Measurements from ENCODE around the gene PGRMC1.
"Not testable (repeated sequence)": the region's sequence is repeated elsewhere in the genome, so short reads cannot be mapped to it uniquely, and the experiment has no call there.

PGRMC1 gene

GRCh38 chrX:119235872-119236622, at the start of gene PGRMC1:
PGRMC1 (plus strand) TSS chrX:119236285; CDS start chrX:119236364, 79 bp downstream.
- peak; percentile 40 for DNase-seq

- DNase-seq = no peak
Measured at GRCh38 chrX:119186763-119187162, 49.3 kb upstream of the PGRMC1 start.

GRCh38 chrX:119187298-119187697, 48.8 kb upstream of the PGRMC1 start:
- DNase-seq = no peak

GRCh38 chrX:119189115-119189514, 47.0 kb upstream of the PGRMC1 start:
- no peak for DNase-seq

GRCh38 chrX:119189595-119189994, 46.5 kb upstream of the PGRMC1 start:
- DNase-seq = no peak

GRCh38 chrX:119190091-119190681, 45.9 kb upstream of the PGRMC1 start:
- DNase-seq = no peak

GRCh38 chrX:119190831-119191230, 45.3 kb upstream of the PGRMC1 start:
- no peak for DNase-seq

- DNase-seq = no peak
Measured at GRCh38 chrX:119194621-119195020, 41.5 kb upstream of the PGRMC1 start.

- no peak for DNase-seq
Measured at GRCh38 chrX:119201570-119201969, 34.5 kb upstream of the PGRMC1 start.

GRCh38 chrX:119206203-119206602, 29.9 kb upstream of the PGRMC1 start:
- no peak for DNase-seq

GRCh38 chrX:119207483-119207882, 28.6 kb upstream of the PGRMC1 start:
- DNase-seq = not testable (repeated sequence)

GRCh38 chrX:119208401-119209057, 27.6 kb upstream of the PGRMC1 start:
- DNase-seq = no peak

- DNase-seq = not testable (repeated sequence)
Measured at GRCh38 chrX:119210931-119211648, 25.0 kb upstream of the PGRMC1 start.

GRCh38 chrX:119211649-119212014, 24.5 kb upstream of the PGRMC1 start:
- DNase-seq = no peak

- DNase-seq = no peak
Measured at GRCh38 chrX:119218198-119218597, 17.9 kb upstream of the PGRMC1 start.

- DNase-seq = no peak
Measured at GRCh38 chrX:119222932-119223331, 13.2 kb upstream of the PGRMC1 start.

GRCh38 chrX:119223783-119224182, 12.3 kb upstream of the PGRMC1 start:
- DNase-seq = no peak

GRCh38 chrX:119226446-119226845, 9.6 kb upstream of the PGRMC1 start:
- no peak for DNase-seq

- no peak for DNase-seq
Measured at GRCh38 chrX:119228512-119229252, 7.4 kb upstream of the PGRMC1 start.

GRCh38 chrX:119229253-119229615, 6.9 kb upstream of the PGRMC1 start:
- no peak for DNase-seq

GRCh38 chrX:119230850-119231249, 5.2 kb upstream of the PGRMC1 start:
- DNase-seq = no peak

- no peak for DNase-seq
Measured at GRCh38 chrX:119231936-119232445, 4.1 kb upstream of the PGRMC1 start.

Data from T1000 (cell line).